Caki2 (cell line): ENCODE results near the gene RBKS. TPM values are rescaled to one million over a fixed set of nuclear protein-coding genes. Genes with fewer than 3 reads are reported as not detected.

ENCODE experiments used
- DNase-seq: peaks from one replicate; pipeline ENCODE4 v3.0.0-alpha.2; 2015; ENCODE audit warnings: low read depth
- in situ Hi-C: cut with HindIII; loops from 2 replicates; pipeline ENCODE4 v1.10.0; 2016; ENCODE audit warnings: low sequenced_read_pairs, low pct_unique_long_range_greater_than_20kb, mixed read lengths
- total RNA-seq: library from RNA; depleted of rRNA; stranded (reverse); fragments of >200 nt; shearing (Covaris generic); gene quantifications from 2 replicates; pipeline ENCODE4 v1.2.3, GENCODE V29; 2014; ENCODE audit warnings: low replicate concordance; rRNA removed

The RBKS gene
- total RNA-seq, result 4.4 and 12.5 TPM in 2 replicates

- in situ Hi-C loops, result no loop called here
- DNase-seq, result peak; percentile 94
Measured at GRCh38 chr2:27890146-27890923, at the start of gene RBKS, which contains the start of gene BABAM2. TSS of gene RBKS (minus strand) at chr2:27890387. CDS start at chr2:27890345, 42 bp downstream. TSS of gene BABAM2 (plus strand) at chr2:27890729. CDS start at chr2:27894557, 3,828 bp downstream.

- no peak for DNase-seq
- in situ Hi-C loops, result no loop called here
Measured at GRCh38 chr2:27935026-27935425, 44.8 kb upstream of the RBKS start.

- in situ Hi-C loops, result no loop called here
- peak; percentile 28 for DNase-seq
Measured at GRCh38 chr2:27932396-27932795, 42.2 kb upstream of the RBKS start.

GRCh38 chr2:27931361-27931950 is 41.3 kb upstream of the RBKS start:
- in situ Hi-C loops, result no loop called here
- peak; percentile 33 for DNase-seq

GRCh38 chr2:27929916-27930486 is 39.8 kb upstream of the RBKS start:
- DNase-seq, result no peak
- in situ Hi-C loops, result no loop called here

GRCh38 chr2:27925766-27926472 is 35.7 kb upstream of the RBKS start:
- no peak for DNase-seq
- in situ Hi-C loops, result no loop called here

GRCh38 chr2:27922842-27923241 is 32.7 kb upstream of the RBKS start:
- peak; percentile 71 for DNase-seq
- in situ Hi-C loops, result no loop called here

- in situ Hi-C loops, result no loop called here
- DNase-seq, result peak; percentile 86
Measured at GRCh38 chr2:27921880-27922547, 31.8 kb upstream of the RBKS start.

GRCh38 chr2:27921424-27921823 is 31.2 kb upstream of the RBKS start:
- in situ Hi-C loops, result no loop called here
- DNase-seq, result no peak

GRCh38 chr2:27920148-27920885 is 30.1 kb upstream of the RBKS start:
- in situ Hi-C loops, result no loop called here
- peak; percentile 21 for DNase-seq

GRCh38 chr2:27916293-27916995 is 26.3 kb upstream of the RBKS start:
- no peak for DNase-seq
- in situ Hi-C loops, result no loop called here

GRCh38 chr2:27915874-27916273 is 25.7 kb upstream of the RBKS start:
- no peak for DNase-seq
- in situ Hi-C loops, result no loop called here

- no peak for DNase-seq
- in situ Hi-C loops, result no loop called here
Measured at GRCh38 chr2:27915191-27915590, 25.0 kb upstream of the RBKS start.

GRCh38 chr2:27914805-27915175 is 24.6 kb upstream of the RBKS start:
- no peak for DNase-seq
- in situ Hi-C loops, result no loop called here

GRCh38 chr2:27914041-27914804 is 24.0 kb upstream of the RBKS start:
- no peak for DNase-seq
- in situ Hi-C loops, result no loop called here

GRCh38 chr2:27912512-27912911 is 22.3 kb upstream of the RBKS start:
- no peak for DNase-seq
- in situ Hi-C loops, result no loop called here
